H1 (cell line): ENCODE results near the gene ASTN2. TPM values are rescaled to one million over a fixed set of nuclear protein-coding genes. Genes with fewer than 3 reads are reported as not detected.

Experiments
- CTCF ChIA-PET: fragments of 300-600 bp; sonication (Branson Sonifier 250); formaldehyde crosslinking; loops from one replicate; lab custom pipeline; 2021; ENCODE audit not compliant: partially characterized antibody; lab: Charles Lee
- POLR2A ChIA-PET: fragments of 300-600 bp; sonication (Branson Sonifier 250); formaldehyde crosslinking; loops from one replicate; lab custom pipeline; 2021; ENCODE audit warnings: inconsistent platforms; ENCODE audit not compliant: partially characterized antibody; lab: Charles Lee
- DNase-seq, 2 experiments: peaks; one replicate each; pipeline versions ENCODE4 v3.0.0 to v3.0.0-alpha.2; 2010 to 2022; ENCODE audit warnings: low spot score in 2 of 2, low read depth in 1 of 2, mixed read lengths in 1 of 2
- FAIRE-seq: peaks from 2 replicates; lab custom pipeline; 2011; peaks lifted over from hg19 to GRCh38; lab: Jason Lieb, UNC
- H2AFZ ChIP-seq: 2 replicates; pipeline ENCODE4 v1.8.1; 2012; ENCODE audit warnings: low read length, inconsistent platforms
- H2AK5ac ChIP-seq: 2 replicates; pipeline ENCODE4 v1.6.1; 2013; ENCODE audit warnings: low read depth, low read length
- H2BK120ac ChIP-seq: replicated peaks from 2 replicates; pipeline ENCODE3; 2013; ENCODE audit warnings: low read depth, low read length, inconsistent platforms
- H2BK12ac ChIP-seq: 2 replicates; pipeline ENCODE4 v1.6.1; 2013; ENCODE audit warnings: low read depth, low read length
- H2BK15ac ChIP-seq: 2 replicates; pipeline ENCODE4 v1.6.1; 2013; ENCODE audit warnings: low read length
- H2BK20ac ChIP-seq: 2 replicates; pipeline ENCODE4 v1.6.1; 2013; ENCODE audit warnings: low read length
- H2BK5ac ChIP-seq: 2 replicates; pipeline ENCODE4 v1.6.1; 2013; ENCODE audit warnings: low read depth, low read length
- H3K14ac ChIP-seq: 2 replicates; pipeline ENCODE4 v1.6.1; 2013; ENCODE audit warnings: inconsistent platforms; ENCODE audit not compliant: insufficient read length
- H3K18ac ChIP-seq: 2 replicates; pipeline ENCODE4 v1.6.1; 2013; ENCODE audit warnings: low read length; ENCODE audit errors: extremely low read depth
- H3K23ac ChIP-seq: 2 replicates; pipeline ENCODE4 v1.6.1; 2013; ENCODE audit warnings: inconsistent platforms; ENCODE audit not compliant: insufficient read length
- H3K23me2 ChIP-seq: 2 replicates; pipeline ENCODE4 v1.6.1; 2013; ENCODE audit warnings: low read depth, low read length
- H3K27ac ChIP-seq: 2 replicates; pipeline ENCODE4 v1.6.1; 2011; ENCODE audit warnings: low read depth, low read length, inconsistent platforms
- H3K27me3 ChIP-seq, 4 experiments: replicated peaks in 1 of 4; 1 replicate in 1 of 4; 2 replicates in 3 of 4; pipeline versions ENCODE4 v1.6.1 to v1.8.1; 2011 to 2013; ENCODE audit warnings: low read length in 3 of 4, mild to moderate bottlenecking in 3 of 4, inconsistent platforms in 2 of 4, mixed read lengths in 2 of 4, moderate library complexity in 1 of 4; ENCODE audit not compliant: control insufficient read depth in 3 of 4, insufficient read depth in 3 of 4; ENCODE audit errors: extremely low read depth in 1 of 4
- H3K36me3 ChIP-seq, 4 experiments: 2 replicates each; pipeline versions ENCODE4 v1.6.1 to v1.8.1; 2011 to 2013; ENCODE audit warnings: mild to moderate bottlenecking in 4 of 4, low read length in 3 of 4, moderate library complexity in 2 of 4, control low read depth in 1 of 4, inconsistent platforms in 1 of 4; ENCODE audit not compliant: insufficient read depth in 4 of 4, control insufficient read depth in 2 of 4
- H3K4ac ChIP-seq: replicated peaks from 2 replicates; pipeline ENCODE3; 2013; ENCODE audit warnings: low read length, low read depth, mixed read lengths, inconsistent platforms; ENCODE audit not compliant: insufficient read length
- H3K4me1 ChIP-seq, 4 experiments: replicated peaks in 1 of 4; 1 replicate in 1 of 4; 2 replicates in 3 of 4; pipeline versions ENCODE4 v1.6.1 to v1.8.1; 2011 to 2013; ENCODE audit warnings: low read length in 3 of 4, inconsistent platforms in 2 of 4, mixed read lengths in 1 of 4; ENCODE audit not compliant: insufficient read depth in 4 of 4, control insufficient read depth in 3 of 4
- H3K4me2 ChIP-seq, 2 experiments: 2 replicates each; pipeline versions ENCODE4 v1.6.1 to v1.8.1; 2011 to 2013; ENCODE audit warnings: low read depth in 2 of 2, low read length in 2 of 2, control low read depth in 1 of 2, inconsistent platforms in 1 of 2, mild to moderate bottlenecking in 1 of 2; ENCODE audit not compliant: insufficient read depth in 1 of 2
- H3K4me3 ChIP-seq, 4 experiments: fragments of 200-600, 300-600 bp in 1 of 4; sonication (generic), shearing (Covaris generic), sonication (Bioruptor Twin) in 1 of 4; 2 replicates each; pipeline versions ENCODE4 v1.5.1 to v1.8.1; 2011 to 2016; ENCODE audit warnings: low read length in 4 of 4, low read depth in 3 of 4, control low read depth in 2 of 4, inconsistent platforms in 2 of 4, mild to moderate bottlenecking in 2 of 4, mixed read lengths in 1 of 4, moderate library complexity in 1 of 4; ENCODE audit not compliant: insufficient read depth in 2 of 4; ENCODE audit errors: extremely low read depth in 1 of 4
- H3K56ac ChIP-seq: replicated peaks from 2 replicates; pipeline ENCODE3; 2013; ENCODE audit warnings: low read depth, mild to moderate bottlenecking, mixed read lengths, low read length, inconsistent platforms; ENCODE audit not compliant: insufficient read length
- H3K79me1 ChIP-seq: 2 replicates; pipeline ENCODE4 v1.6.1; 2013; ENCODE audit warnings: low read depth, low read length, control low read depth
- H3K79me2 ChIP-seq, 2 experiments: 2 replicates each; pipeline versions ENCODE4 v1.6.1 to v1.8.1; 2012 to 2013; ENCODE audit warnings: low read length in 2 of 2, mild to moderate bottlenecking in 2 of 2, inconsistent platforms in 1 of 2; ENCODE audit not compliant: insufficient read depth in 2 of 2, control insufficient read depth in 1 of 2
- H3K9ac ChIP-seq, 4 experiments: replicated peaks in 1 of 4; 1 replicate in 1 of 4; 2 replicates in 3 of 4; pipeline versions ENCODE4 v1.6.1 to v1.8.1; 2011 to 2013; ENCODE audit warnings: low read depth in 3 of 4, low read length in 3 of 4, control low read depth in 2 of 4, mild to moderate bottlenecking in 2 of 4, moderate library complexity in 2 of 4, inconsistent platforms in 1 of 4; ENCODE audit errors: extremely low read depth in 1 of 4
- H3K9me3 ChIP-seq, 2 experiments: 2 replicates each; pipeline versions ENCODE4 v1.6.1 to v1.8.1; 2012 to 2013; ENCODE audit warnings: mild to moderate bottlenecking in 2 of 2, moderate library complexity in 2 of 2, control low read depth in 1 of 2, inconsistent platforms in 1 of 2, low read depth in 1 of 2, low read length in 1 of 2, mixed read lengths in 1 of 2; ENCODE audit not compliant: insufficient read depth in 2 of 2
- H4K20me1 ChIP-seq, 2 experiments: replicated peaks in 1 of 2; 2 replicates each; pipeline versions ENCODE3 to v1.8.1; 2011 to 2013; ENCODE audit warnings: inconsistent platforms in 2 of 2, low read length in 2 of 2, mild to moderate bottlenecking in 1 of 2; ENCODE audit not compliant: insufficient read depth in 2 of 2, control insufficient read depth in 1 of 2
- H4K5ac ChIP-seq: 2 replicates; pipeline ENCODE4 v1.6.1; 2013; ENCODE audit warnings: low read length, low read depth, mixed read lengths, inconsistent platforms; ENCODE audit not compliant: insufficient read length
- H4K8ac ChIP-seq: 2 replicates; pipeline ENCODE4 v1.8.0; 2013; ENCODE audit warnings: mild to moderate bottlenecking, moderate library complexity, low read length, inconsistent platforms; ENCODE audit not compliant: insufficient read depth; ENCODE audit errors: extremely low read depth
- H4K91ac ChIP-seq: replicated peaks from 2 replicates; pipeline ENCODE3; 2013; ENCODE audit warnings: low read length, mixed read lengths, inconsistent platforms; ENCODE audit not compliant: insufficient read length
- ASH2L ChIP-seq: fragments of 200-600, 300-600 bp; sonication (generic); IDR thresholded peaks from one replicate; pipeline ENCODE4 v1.7.1; 2017; ENCODE audit warnings: low read length
- CTBP2 ChIP-seq: IDR thresholded peaks from 2 replicates; pipeline ENCODE4 v1.7.0; 2011; ENCODE audit warnings: borderline replicate concordance, mild to moderate bottlenecking, moderate library complexity, mixed read lengths, low read length; ENCODE audit not compliant: insufficient read depth, insufficient read length
- PHF8 ChIP-seq: fragments of 200-600 bp; sonication (generic); conservative IDR thresholded peaks from 2 replicates; pipeline ENCODE4 v1.7.1; 2012; ENCODE audit warnings: low read depth, mild to moderate bottlenecking, inconsistent platforms, low read length, moderate library complexity
- RXRA ChIP-seq: IDR thresholded peaks from 2 replicates; pipeline ENCODE4 v1.6.1; 2011; ENCODE audit warnings: low read depth, mild to moderate bottlenecking, low read length, moderate library complexity; ENCODE audit not compliant: insufficient read depth
- polyA plus RNA-seq, 7 experiments: library from polyadenylated mRNA; depleted of rRNA in 3 of 7; stranded (reverse) in 5 of 7; unstranded in 2 of 7; fragments of >200 nt in 5 of 7; fragments of 200-250 nt in 2 of 7; gene quantifications; 1 replicate in 5 of 7; 2 replicates in 1 of 7; 4 replicates in 1 of 7; pipeline versions ENCODE4 v1.2.1 to v1.2.3, GENCODE V29; 2011 to 2013; ENCODE audit warnings: missing spikeins in 2 of 7, mixed read lengths in 2 of 7
- total RNA-seq: library from RNA; stranded (reverse); fragmentation: NEBNext Ultra II Directional; extraction: Animal tissue kit (Norgen Biotek cat#: 25700); gene quantifications from 2 replicates; pipeline ENCODE4 v1.2.1, GENCODE V29; 2021

ASTN2 gene
- total and polyA plus RNA-seq, 2 of the 8 experiments (the other 6 are each of a cell fraction or from before 2014, with no cell fraction given): 8.2 to 13.7 TPM

GRCh38 chr9:117075636-117076035, 339.2 kb downstream of the ASTN2 start:
- H3K4me2 ChIP-seq: no peak overlapping the region
- FAIRE-seq: no peak
- H2AK5ac ChIP-seq: no peak overlapping the region
- no peak overlapping the region for H2BK15ac ChIP-seq
- no peaks in the 10 kb centered on the region for H3K27me3 ChIP-seq
- no peak overlapping the region for H2BK120ac ChIP-seq
- TF ChIP-seq RXRA (no peak), CTBP2 (no peak), ASH2L (no peak), PHF8 (no peak)
- TF ChIP-seq, all 59 proteins: peak for 0
- Histone ChIP-seq H3K23me2 (no peaks in the 10 kb centered on the region), H3K79me2 (no peaks in the 10 kb centered on the region), H3K79me1 (no peaks in the 10 kb centered on the region), H3K9me3 (no peaks in the 10 kb centered on the region), H3K14ac (no peak overlapping the region), H3K4ac (no peak overlapping the region), H3K23ac (no peak overlapping the region), H3K4me1 (peaks cover 0 to 11% (median 5%) of the 10 kb centered on the region in 4 experiments; a peak in 4 of 7 replicates), H3K4me3 (no peak overlapping the region), H4K20me1 (no peaks in the 10 kb centered on the region), H3K9ac (no peak overlapping the region), H2BK12ac (no peak overlapping the region), H3K56ac (no peak overlapping the region), H2BK20ac (no peak overlapping the region), H3K18ac (no peak overlapping the region), H3K27ac (no peak overlapping the region), H3K36me3 (no peaks in the 10 kb centered on the region), H4K5ac (no peak overlapping the region), H2BK5ac (no peak overlapping the region), H2AFZ (no peak overlapping the region), H4K91ac (no peak overlapping the region), H4K8ac (no peak overlapping the region)
- DNase-seq: no peak
- CTCF ChIA-PET: interaction anchor here (0.9 to 1.4 kb wide), 9 partner anchors 8 to 338 kb away, joined by 3 to 5 read pairs (median 3); no protein-coding TSS in a partner anchor
- POLR2A ChIA-PET: no interaction called here
